Stimulated activated CD8-positive, alpha-beta memory T cell treated with anti-CD3 and anti-CD28 coated beads, Interleukin-15, amount 100 ng/mL, for 4 hours (primary cell): ENCODE results near the gene SDSL.

Source experiments
- DNase-seq, 2 donors: peaks; one replicate each; pipeline ENCODE4 v3.0.0-alpha.2; 2020; ENCODE audit warnings: low read depth in 2 of 2

Gene SDSL

GRCh38 chr12:113448873-113449272 lies 26.7 kb downstream of the SDSL start:
- DNase-seq, result no peak

DNA sequence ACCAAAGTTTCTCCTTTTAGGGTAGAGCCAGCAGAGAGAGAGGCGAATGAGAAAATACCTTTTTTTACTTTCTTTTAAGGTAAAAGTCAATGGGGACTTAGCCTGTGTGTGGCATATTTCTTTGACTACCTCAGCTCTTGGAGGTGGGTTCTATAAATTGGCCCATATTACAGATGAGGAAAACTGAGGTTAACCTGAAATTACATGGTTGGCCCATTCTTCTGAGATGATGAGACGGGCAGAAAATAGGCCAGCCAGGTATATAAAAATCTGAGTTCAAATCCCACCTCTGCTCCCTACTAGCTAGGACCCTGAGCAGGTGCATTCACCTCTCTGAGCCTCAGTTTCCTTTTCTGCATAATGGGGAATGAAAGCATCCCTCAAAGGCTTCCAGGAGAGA lies 27.1 kb downstream of the SDSL start:
- DNase-seq, result no peak

DNA sequence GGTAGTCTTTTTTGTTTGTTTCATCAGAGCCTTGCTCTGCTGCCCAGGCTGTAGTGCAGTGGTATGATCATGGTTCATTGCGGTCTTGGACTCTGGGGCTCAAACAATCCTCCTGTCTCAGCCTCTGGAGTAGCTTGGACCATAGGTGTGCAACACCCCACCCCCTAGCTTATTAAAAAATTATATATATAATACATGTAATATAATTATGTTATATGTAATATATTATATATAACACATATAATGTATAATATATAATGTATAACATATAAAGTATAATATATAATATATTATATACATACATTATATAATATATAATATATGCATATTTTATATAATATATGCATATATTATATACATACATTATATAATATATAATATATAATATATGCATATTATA lies 27.7 kb downstream of the SDSL start:
- no peak for DNase-seq

DNA sequence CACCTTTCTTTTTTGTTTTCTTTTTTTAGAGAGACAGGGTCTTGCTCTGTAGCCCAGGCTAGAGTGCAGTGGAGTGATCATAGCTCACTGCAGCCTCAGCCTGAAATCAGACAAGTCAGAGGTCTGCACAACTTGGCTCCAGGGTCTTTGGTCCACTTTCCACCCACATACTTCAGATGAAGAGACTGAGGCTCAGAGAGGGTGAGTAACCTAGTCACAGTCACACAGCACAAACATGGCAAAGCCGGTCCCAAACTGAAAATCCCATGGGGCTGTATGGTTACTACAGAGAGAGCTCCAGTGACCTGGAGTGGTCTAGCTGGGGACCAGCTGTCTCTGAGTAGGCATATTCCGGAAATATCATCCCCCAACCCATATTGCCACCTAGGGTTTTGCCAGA lies 30.3 kb downstream of the SDSL start:
- no peak for DNase-seq

GRCh38 chr12:113453330-113453729 lies 31.1 kb downstream of the SDSL start:
- no peak for DNase-seq

- DNase-seq, result no peak
Measured at GRCh38 chr12:113456199-113456598, 34.0 kb downstream of the SDSL start.

GRCh38 chr12:113456761-113457160 lies 34.6 kb downstream of the SDSL start:
- DNase-seq, result no peak

GRCh38 chr12:113457185-113457584 lies 35.0 kb downstream of the SDSL start:
- DNase-seq, result no peak

DNA sequence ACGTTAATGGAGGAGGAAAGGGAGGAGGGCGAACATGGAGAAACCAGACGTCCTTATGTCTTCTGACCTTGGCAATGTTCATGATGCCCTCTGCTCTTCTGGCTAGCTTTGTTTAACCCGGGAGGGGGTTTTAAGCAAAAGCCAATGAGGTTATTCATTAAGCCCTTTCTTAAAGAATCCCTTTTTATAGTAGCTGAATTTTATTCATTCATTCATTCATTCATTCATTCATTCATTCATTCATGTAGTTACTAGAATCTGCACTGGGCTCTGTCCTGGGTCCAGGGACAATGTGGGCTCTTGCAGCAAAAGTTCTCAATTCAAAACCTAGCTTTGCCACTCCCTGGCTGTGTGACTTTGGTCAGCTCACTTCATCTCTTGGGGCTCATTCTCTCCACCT lies 35.5 kb downstream of the SDSL start:
- DNase-seq, result no peak

GRCh38 chr12:113459981-113460380 lies 37.8 kb downstream of the SDSL start:
- DNase-seq, result no peak

DNA sequence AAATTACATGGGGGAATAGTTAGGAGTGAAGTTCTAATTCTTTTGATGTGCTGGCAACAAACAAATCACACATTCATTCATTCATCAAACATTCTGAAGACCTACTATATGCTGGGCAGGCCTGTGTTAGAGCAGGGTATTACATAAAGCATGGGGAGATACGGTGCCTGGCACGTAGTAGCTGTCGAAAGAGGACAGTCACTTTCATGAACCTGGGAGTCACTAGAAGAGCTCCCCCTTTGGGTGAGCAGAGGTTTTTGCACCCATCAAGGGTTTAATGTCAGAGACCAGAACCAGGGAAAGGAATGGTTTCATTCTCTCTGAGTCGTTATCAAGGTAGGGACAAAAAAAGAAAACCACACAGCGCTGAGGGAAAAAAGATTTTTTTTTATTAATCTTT lies 39.5 kb downstream of the SDSL start:
- DNase-seq, result no peak

DNA sequence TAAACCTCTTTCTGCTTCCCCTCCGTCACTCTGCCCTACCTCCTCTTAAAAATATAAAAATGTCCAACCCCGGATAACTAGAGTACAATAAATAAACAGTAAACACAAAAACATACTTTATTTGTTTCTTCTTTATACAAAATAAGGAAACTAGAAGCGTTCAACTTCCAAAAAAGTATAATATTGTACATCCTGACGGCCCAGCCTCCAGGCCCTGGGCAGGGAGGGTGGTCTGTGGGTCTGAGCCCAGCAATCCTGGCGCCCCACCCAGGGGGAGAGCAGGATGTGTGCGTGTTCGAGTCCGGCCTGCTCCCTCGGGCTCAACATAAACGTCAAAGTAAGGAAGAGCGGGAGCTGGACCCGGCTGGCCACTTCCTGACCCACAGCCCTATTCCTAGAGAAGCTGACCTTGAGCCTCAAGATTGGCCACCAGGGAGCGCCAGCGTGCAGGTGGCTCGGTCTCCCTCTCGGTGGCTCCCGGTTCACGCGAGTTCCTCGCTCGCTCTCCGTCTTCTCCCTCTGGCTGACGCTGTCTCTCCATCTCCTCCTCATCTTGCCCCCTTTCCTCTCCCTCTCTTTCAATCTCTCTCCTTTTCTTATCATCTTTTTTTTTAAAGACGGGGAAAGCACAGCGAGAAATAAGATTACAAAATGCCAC lies 40.1 kb downstream of the SDSL start:
- DNase-seq, result peak; percentile 21 to 28

GRCh38 chr12:113462998-113463745 lies 41.0 kb downstream of the SDSL start:
- no peak for DNase-seq

- DNase-seq, result no peak
Measured at GRCh38 chr12:113463746-113464451, 41.7 kb downstream of the SDSL start.

GRCh38 chr12:113464452-113464775 lies 42.2 kb downstream of the SDSL start:
- no peak for DNase-seq

DNA sequence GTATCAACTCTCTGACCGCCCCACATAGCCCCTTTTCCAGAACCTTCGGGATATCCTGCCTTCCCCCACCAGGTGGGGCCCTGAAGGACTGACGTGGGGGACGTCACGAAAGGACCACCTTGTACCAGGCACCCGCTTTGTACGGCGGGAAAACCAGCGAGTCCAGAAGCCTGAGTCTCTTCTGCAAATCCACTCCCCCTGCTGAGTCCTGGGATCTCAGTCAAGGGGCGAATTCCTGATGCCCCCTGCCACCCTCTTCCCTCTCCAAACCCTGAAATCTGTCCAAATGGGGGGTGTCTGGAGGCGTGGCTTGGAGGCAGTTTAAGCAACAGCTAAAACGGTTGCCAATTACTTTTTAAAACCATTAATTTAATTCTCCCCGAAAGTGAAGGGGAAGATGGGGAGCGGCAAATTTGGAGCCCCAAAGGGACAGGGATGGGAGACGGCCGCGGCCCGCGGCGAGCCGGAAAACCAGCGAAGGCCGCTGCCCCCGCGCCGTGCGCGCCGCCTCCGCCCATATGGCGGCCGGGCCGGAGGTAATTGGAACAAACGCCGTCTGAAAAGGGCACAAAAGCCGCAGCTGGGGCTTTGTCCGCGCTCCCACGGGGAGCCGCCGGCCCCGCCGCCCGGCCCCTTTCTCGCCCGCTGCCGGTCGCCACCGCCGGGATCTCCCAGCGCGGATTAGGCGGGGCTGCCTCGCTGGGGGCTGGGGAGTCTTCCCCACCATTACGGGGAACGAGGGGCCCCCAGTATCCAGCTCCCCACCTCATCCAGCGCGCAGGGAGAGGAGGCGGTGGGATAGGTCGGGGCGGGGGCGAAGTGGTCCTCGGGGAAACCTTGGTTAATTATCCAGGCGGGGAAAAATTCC lies 42.9 kb downstream of the SDSL start:
- no peak for DNase-seq

GRCh38 chr12:113465808-113466453 lies 43.8 kb downstream of the SDSL start:
- DNase-seq, result no peak

DNA sequence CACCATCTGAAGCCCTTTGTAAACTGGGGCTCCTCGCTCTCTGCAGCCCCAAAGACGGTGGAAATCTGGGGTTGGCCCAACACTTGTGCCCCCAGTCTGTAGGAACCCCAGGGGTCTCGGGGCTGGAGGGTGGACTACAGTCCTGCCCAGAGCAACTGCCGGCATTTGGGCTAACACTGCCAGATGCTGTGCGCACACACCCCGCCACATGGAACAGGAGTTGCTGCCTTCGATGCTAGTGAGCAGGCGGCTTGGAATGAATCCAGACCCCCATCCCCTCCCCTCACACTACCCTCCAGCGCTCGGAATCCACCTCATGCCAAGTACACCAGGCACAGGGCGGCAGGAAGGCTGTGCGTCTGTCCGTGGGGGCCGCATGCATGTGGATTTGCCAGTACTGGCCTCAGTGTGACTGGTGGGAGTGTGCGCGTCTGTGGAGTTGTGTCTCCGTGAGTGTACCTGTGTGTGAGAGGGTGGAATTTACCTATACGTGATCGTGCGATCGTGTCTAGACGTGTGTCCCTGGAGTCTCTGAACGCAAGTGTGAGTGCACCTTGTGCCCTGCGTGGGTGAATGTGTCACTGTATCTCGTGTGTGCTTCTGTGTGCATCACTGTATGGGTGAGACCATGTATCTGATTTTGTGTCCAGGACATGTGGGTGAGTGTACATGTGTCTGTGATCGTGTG lies 44.4 kb downstream of the SDSL start:
- DNase-seq, result no peak

DNA sequence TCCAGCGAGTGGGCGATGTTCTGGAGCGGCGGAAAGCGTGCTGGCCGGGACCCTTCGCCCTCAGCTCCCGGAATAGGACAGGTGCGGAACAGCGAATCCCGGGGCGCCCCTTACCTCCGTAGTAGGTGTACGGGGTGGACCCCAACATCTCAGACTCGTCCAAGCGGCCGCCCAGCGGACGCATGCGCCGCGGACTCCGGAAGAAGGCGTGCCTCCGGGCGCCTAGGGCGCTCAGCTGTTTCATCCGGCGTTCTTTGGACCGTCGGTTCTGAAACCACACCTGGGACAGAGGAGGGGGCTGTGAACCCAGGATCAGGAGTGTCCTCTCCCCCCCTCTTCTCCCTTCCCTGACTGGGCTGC lies 44.9 kb downstream of the SDSL start:
- DNase-seq, result no peak

- no peak for DNase-seq
Measured at GRCh38 chr12:113467502-113468364, 45.6 kb downstream of the SDSL start.
